GM19372 (cell line): ENCODE data around the gene BRME1.
"Not testable (repeated sequence)": the region's sequence is repeated elsewhere in the genome, so short reads cannot be mapped to it uniquely, and the experiment has no call there.

Experiments used
- ATAC-seq: cut with Tn5 transposase; IDR thresholded peaks from one replicate; pipeline ENCODE4 v1.9.1; 2021; ENCODE audit warnings: mild to moderate bottlenecking, low read depth, moderate library complexity; ENCODE audit not compliant: unreplicated experiment

The BRME1 gene

DNA sequence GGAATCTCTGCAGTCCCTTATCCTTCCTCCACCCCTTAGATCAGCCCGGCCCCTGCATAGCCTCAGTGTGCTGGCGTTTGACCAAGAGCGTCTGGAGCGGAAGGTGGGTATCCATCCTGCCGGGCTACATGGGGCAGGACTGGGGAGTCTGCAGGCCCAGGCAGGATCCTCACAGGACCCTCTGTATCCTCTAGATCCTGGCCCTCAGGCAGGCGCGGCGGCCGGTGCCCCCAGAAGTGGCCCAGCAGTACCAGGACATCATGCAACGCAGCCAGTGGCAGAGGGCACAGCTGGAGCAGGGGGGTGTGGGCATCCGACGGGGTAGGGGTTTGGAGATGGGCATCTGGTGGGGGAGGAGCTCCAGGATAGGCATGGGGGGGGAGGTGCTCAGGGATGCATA lies 23.4 kb upstream of the BRME1 start:
- no peak for ATAC-seq

DNA sequence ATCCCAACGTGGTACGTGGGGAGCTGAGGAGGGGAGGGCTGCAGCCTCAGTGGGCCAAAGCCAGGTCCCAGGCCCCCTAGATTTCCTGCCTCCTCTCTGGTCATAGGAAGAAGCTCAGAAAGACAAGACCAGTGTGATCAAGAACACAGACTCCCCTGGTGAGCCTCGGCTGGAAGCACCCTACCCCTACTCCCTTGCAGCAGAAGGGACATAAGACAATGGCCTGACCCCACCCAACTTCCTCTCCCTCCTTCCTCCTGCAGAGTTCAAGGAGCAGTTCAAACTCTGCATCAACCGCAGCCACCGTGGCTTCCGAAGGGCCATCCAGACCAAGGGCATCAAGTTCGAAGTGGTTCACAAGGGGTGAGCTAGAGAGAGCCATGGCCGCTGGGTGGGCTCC lies 20.8 kb upstream of the BRME1 start:
- ATAC-seq: no peak

DNA sequence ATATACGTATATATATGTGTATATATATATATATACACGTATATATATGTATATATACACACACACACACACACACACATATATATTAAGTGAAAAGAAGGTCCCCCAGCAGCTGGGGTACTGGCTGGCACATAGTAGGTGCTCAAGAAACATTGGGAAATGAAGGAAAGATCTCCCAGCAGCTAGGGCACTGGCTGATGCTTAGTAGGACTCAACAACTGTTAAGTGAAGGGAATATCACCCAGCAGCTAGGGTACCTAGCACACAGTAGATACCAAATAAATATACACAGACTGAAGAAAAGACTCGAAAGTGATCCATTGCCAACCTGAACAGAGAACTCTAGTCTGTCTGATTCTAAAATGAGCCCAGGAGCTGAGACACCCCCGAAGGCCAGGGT lies 20.1 kb upstream of the BRME1 start:
- ATAC-seq: no peak

DNA sequence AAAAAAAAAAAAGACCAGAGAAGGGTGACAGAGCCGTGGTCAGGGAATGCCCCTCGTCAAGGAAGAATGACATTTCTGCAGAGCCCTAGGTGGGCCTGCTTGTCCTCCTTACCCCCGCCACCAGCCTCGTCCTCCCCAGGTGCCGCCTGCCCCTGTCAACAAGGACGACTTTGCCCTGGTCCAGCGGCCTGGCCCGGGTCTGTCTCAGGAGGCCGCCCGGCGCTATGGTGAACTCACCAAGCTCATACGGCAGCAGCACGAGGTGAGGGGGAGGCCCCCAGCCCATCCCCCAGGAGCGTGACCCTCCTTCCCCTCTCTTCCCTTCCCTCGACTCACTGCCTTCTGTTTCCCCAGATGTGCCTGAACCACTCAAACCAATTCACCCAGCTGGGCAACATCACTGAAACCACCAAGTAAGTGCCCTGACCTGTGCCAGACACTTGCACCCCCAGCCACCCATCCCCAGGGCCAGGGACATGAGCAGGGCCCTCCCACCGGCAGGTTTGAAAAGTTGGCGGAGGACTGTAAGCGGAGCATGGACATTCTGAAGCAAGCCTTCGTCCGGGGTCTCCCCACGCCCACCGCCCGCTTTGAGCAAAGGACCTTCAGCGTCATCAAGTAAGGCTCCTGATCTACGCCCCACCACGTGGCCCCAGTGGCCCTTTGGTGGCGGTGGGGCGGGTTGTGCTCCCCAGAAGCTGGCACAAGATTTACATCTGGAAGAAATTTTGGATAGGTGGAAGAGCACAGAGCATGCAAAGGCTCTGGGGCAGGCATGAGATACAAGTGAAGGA lies 17.5 kb upstream of the BRME1 start:
- ATAC-seq: no peak

DNA sequence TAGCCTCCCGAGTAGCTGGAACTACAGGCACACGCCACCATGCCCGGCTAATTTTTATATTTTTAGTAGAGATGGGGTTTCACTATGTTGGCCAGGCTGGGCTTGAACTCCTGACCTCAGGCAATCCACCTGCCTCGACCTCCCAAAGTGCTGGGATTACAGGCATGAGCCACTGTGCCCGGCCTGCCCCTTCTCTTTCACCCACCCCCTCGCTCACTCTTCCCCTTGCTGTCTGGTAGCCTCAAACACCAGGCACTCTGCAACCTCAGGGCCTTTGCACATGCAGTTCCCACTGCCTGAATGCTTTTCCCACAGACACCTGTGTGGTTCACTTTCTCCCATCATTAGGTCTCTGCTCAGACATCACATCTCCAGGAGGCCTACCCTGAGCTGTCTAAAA lies 16.2 kb upstream of the BRME1 start:
- ATAC-seq: not testable (repeated sequence)

DNA sequence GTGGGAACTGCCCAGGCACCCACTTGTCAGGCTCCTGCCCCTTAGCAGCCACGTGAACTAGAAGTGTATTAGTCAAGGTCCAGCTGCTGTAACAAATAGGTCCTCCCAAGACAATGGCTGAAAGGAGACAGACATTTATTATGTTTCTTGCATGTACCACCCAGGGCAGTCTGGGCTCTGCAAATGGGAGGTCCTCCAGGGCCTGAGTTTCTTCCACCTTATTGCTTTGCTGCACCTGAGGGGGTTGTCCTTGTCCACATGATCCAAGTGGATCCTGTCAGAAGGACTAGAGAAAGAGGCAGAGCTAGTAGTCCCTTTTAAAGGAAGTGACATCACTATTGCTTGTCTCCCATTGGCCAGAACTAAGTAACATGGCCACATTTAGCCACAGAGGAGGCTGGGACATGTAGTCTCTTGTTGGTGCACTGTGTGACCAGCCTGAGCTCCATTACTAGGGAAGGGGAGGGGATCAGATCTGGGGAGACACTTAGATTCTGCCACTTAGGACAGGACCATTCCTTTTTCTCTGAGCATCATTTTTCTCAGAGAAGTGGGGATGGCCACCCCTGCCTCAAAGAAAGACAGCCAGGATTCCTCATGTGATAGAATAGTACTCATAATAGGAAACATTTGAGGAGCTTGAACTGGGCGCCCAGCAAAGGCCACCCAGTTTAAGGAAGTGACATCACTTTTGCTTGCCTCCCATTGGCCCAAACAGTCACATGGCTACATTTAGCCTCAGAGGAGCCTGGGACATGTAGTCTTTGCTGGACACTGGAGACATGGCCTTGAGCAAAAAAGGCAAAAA lies 15.2 kb upstream of the BRME1 start:
- no peak for ATAC-seq

DNA sequence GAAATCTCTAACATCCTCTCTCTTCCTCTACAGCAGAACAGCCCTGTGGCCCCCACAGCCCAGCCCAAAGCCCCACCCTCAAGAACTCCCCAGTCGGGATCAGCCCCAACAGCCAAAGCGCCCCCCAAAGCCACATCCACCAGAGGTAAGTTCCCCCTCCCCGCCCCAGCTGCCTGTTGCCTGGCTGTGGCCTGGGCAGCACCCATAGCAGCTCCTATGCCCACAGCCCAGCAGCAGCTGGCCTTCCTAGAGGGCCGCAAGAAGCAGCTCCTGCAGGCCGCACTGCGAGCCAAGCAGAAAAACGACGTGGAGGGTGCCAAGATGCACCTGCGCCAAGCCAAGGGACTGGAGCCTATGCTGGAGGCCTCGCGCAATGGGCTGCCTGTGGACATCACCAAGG lies 14.6 kb upstream of the BRME1 start:
- no peak for ATAC-seq

DNA sequence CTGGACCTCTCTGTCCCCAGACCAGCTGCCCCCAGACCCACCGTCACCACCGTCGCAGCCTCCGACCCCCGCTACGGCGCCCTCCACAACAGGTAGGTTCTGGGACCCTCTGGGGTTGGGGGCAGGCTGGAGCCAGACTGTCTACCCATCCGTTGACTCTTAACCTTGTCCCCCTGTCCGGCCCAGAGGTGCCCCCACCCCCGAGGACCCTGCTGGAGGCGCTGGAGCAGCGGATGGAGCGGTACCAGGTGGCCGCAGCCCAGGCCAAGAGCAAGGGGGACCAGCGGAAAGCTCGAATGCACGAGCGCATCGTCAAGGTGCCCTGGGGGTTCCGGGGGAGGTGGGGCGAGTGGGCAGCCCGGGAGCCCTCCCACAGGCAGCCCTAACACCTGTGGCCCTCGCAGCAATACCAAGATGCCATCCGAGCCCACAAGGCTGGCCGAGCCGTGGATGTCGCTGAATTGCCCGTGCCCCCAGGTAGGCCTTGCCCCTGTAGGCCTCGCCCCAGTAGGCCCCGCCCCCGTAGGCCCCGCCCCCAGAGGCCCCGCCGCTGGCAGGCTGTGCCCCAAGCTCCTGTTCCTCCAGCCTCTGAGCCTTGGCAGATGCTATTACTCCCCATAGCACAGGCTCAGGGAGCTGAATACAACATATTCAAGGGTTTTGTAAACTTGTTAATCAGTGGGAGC lies 13.0 kb upstream of the BRME1 start:
- no peak for ATAC-seq

DNA sequence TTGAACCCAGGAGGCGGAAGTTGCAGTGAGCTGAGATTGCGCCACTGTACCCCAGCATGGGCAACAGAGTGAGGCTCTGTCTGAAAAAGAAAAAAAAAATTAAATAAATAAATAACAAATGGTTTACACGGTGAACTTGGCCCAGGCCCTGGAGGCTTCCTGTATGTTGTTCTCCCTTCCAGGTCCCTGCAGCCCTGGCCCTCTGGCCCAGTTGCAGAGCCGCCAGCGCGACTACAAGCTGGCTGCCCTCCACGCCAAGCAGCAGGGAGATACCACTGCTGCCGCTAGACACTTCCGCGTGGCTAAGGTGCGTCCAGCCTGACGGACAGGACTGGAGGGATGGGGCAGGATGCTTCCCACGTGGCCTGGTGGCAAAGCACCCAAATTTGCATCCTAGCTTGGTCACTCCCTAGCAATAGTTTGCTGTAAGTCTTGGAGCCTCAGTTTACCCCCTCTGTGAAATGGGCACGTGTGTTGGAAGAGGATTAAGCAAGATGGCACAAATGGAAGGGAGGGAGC lies 12.0 kb upstream of the BRME1 start:
- ATAC-seq: no peak

DNA sequence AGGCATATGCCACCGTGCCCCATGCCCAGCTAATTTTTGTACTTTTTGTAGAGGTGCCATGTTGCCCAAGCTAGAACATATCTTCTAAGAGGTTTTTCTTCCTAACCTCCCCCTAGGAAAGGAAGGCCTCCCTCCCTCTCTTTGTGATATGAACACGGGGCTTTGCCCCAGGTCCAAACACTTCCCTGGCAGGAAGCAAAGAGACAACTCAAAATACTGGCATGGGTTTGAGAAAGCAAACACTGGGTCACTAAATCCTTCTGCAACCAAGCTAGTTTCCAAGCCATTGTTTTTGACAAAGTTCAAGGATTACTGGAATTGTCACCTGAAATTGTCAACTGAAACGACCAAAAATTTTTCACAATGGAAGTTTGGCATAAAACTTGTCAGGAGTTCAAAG lies 8.9 kb upstream of the BRME1 start:
- ATAC-seq: no peak

DNA sequence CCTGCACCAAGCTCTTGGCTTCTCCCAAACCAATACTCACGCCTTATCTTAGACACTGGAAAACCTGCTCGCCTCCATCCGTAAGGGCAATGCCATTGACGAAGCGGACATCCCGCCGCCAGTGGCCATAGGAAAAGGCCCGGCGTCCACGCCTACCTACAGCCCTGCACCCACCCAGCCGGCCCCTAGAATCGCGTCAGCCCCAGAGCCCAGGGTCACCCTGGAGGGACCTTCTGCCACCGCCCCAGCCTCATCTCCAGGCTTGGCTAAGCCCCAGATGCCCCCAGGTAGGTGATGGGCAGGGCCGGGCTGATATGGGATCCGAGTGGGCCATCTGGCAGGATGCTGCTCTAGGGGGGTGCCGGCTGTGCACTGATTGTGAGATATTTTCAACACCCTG lies 7.4 kb upstream of the BRME1 start:
- no peak for ATAC-seq

DNA sequence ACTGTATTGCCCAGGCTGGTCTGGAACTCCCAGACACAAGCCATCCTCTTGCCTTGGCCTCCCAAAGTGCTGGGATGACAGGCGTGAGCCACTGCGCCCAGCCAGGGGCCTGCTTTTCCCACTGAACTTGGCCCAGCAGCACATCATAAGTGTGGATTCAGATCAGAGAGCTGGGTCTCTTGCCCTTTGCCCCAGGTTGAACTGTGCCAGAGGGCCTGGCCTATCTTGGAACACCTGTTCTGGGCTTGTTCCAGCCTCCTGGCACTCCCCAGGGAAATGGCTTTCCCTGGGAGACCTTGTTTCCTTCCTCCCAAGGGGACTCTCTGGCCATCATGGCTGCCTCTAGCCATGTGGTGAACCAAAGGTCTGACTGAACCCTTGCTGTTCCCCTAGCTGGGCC lies 3.5 kb upstream of the BRME1 start:
- ATAC-seq: no peak

DNA sequence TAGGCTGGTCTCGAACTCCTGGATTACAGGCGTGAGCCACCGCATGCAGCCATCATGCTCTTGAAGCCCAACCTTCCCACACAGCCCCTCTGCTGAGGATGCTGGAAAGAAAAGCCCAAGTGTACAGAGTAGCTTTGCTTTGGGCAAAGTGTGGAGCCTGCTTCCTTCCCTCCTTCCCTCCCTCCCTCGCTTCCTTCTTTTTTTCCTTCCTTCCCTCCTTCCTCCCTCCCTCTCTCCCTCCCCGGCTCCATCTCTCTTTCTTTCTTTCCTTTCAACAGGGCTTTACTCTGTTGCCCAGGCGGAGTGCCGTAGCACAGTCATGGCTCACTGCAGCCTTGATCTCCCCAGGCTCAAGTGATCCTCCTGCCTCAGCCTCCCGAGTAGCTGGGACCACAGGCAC lies 2.8 kb upstream of the BRME1 start:
- ATAC-seq: no peak

DNA sequence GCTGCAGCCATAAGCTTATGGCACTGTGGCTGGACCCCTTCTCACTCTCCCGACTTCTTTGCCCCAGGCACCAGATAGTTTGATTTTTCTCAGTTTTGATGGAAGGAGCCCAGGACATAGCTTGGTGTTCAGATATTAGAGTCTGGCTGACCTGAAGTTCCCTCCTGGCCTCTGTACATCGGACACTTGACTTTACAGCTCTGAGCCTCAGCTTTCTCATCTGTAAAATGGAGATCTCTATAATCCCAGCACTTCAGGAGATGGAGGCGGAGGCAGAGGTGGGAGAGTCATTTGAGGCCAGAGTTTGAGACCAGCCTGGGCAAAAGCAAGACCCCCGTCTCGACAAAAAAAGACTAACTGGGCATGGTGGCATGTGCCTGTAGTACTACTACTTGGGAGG lies 993 bp upstream of the BRME1 start:
- ATAC-seq: no peak

DNA sequence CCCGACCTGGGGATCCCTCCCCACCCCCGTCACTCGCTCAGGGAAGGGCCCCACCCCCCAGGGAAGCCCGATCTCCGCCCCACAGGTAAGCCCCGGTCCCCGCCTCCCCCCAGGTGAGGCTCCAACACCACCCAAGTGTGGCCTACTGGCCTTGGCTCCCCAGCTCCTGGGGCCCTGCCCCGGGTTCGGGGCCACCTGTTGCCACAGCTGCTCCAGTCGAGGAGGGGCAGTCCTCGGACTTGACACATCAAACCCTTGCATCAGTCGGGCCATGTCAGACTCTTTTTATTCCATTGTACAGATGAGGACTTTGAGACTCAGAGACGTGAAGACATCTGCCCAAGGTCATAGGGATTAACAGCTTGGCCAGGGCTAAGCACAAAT lies 596 bp upstream of the BRME1 start:
- no peak for ATAC-seq

DNA sequence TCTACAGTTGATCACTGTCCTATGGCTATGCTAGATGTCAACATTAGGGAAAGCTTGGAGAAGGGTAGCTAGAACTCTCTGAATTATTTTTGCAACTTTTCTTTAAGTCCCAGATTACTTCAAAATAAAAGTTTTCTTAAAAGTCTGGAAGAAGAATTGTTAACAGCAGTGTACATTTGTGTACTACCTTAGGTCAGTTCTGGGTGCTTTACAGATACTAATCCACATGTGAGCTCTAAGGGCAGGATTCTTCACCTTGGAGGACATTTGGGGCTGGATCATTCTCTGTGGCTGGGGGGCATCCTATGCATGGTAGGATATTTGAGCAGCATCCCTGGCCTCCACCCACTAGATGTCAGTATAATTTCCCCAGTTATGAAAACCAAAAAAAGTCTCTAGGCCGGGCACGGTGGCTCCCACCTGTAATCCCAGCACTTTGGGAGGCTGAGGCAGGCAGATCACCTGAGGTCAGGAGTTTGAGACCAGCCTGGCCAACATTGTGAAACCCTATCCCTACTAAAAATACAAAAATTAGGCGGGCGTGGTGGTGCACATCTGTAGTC lies 2.8 kb downstream of the BRME1 start:
- ATAC-seq: no peak

DNA sequence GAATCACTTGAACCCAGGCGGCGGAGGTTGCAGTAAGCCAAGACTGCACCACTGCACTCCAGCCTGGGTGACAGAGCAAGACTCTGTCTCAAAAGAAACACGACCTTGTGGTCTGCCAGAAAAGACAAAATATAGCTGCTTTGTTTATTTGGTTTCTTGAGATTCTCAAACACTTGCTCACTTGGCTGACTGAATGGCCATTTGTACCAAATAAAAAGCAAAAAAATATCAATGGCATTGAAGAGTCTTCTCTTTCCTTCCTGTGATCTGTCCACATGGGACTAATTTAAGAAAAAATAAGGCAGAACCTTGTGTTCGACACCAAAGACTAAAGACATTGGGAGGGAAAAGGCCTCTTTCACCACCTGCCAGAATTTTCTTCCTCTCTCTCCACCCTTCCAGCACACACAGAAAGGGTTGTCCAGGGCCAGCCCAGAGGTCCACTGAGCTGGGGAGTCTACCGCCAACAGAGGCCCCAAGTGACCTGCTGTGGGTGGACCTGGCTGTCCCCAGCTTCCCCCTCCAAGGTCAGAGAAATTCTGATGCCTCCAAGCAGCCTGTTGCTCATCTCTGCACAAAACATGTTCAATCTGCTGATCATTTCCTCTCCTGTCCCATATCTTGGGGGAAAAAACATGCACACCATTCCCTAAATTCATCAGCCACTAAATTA lies 5.9 kb downstream of the BRME1 start:
- ATAC-seq: no peak

DNA sequence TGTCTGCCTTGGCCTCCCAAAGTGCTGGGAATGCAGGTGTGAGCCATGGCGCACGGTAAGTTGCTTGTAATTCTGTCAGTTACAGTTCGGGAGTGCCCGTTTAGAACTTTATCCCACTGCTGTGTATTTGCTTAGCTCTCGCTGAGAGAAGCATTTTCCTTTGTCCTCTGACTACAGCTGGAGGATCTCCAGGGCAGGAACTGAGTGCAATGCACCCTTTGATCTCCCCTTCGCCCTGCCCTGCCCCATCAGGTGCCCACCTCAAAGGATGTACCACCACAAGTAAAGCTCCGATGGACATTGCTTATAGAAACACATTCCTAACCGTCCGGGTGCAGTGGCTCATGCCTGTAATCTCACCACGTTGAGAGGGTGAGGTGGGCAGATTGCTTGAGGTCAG lies 6.5 kb downstream of the BRME1 start:
- ATAC-seq: no peak

DNA sequence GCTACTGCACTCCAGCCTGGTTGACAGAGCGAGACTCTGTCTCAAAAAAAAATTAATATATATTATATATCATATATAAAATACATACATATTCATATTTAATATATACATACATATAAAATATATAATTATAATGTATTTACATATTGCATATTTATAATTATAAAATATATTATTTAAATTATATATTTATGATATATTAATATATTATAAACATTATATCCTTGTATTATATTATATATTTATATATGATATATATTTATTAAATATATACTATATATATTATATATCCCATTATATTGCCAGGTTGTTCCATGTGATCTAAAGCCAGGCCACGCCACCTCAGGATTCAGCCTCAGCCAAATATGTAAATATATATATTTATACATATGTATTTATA lies 9.7 kb downstream of the BRME1 start:
- ATAC-seq: no peak

DNA sequence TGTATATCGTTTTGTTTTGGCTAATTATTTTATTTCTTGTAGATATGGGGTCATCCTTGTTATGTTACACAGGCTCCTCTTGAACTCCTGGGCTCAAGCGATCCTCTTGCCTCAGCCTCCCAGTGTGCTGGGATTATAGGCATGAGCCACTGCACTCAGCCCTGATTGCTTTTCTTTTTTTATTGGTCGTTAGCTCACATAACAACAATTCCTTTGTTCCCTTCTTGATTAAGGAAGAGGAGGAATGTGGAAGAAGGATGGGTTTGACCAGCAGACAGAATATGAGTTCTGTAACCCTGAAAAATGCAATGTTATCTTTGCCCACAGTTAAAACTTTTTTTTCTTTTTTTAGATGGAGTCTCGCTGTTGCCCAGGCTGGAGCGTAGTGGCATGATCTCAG lies 11.4 kb downstream of the BRME1 start:
- ATAC-seq: no peak
